GM18873 (cell line): ENCODE results near the gene ZNF488.

Experiments used
- ATAC-seq: cut with Tn5 transposase; IDR thresholded peaks from one replicate; pipeline ENCODE4 v1.9.1; 2021; ENCODE audit warnings: mild to moderate bottlenecking, moderate library complexity, moderate number of reproducible peaks; ENCODE audit not compliant: unreplicated experiment, low FRiP score

Gene ZNF488

GRCh38 chr10:47410271-47410670 is 26.2 kb upstream of the ZNF488 start:
- no peak for ATAC-seq

- no peak for ATAC-seq
Measured at GRCh38 chr10:47409866-47410256, 25.8 kb upstream of the ZNF488 start.

DNA sequence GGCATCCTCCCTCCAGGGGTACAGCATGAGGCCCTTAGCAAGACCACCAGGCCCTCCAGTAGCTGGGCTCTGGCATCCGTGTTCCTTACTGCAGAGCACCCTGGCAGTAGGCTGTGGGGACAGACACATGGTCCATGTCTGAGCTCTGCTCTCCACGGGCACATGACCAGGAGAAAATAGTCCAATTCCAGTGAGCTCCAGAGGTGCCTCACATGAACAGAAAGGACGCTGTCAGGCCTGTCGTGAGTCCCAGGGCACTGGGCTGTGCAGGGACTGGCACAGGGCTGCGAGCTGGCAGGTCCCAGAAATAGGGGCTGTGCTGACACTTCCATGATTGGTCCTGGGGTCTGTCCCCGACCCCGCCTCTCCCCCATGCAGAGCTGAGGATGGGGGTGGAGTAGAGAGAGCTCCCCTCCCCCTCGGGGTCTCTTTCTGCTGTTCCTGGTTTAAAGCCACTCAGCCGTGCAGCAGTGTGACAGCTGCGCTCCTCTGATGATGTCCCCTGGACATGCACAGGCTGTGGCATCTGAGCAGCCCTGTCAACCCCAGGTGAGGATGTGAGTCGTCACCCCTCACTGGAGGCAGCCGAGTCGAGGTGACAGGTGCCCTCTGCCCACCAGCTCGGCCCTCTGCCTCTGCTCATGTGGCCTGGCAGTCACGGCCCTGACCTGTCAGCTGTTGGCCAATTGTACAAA is 25.2 kb upstream of the ZNF488 start:
- ATAC-seq = no peak

DNA sequence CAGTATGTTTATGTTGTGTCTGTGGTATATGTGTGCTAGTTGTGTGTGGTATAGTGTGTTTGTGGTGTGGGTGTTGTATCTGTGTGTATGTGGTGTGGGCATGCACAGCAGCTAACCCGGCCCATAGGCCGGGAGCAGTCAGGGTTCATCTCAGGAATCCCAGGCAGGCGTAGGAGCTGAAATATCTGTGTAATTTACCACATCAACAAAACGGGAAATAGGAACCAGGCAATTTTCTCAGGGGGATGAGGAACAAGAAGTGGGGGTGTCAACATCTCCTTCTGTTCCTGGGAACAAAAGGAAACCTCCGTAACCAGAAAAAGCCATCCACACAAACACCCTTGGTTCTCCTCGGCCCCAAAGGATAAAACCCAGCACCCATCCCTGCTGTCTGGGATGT is 24.5 kb upstream of the ZNF488 start:
- ATAC-seq = no peak

DNA sequence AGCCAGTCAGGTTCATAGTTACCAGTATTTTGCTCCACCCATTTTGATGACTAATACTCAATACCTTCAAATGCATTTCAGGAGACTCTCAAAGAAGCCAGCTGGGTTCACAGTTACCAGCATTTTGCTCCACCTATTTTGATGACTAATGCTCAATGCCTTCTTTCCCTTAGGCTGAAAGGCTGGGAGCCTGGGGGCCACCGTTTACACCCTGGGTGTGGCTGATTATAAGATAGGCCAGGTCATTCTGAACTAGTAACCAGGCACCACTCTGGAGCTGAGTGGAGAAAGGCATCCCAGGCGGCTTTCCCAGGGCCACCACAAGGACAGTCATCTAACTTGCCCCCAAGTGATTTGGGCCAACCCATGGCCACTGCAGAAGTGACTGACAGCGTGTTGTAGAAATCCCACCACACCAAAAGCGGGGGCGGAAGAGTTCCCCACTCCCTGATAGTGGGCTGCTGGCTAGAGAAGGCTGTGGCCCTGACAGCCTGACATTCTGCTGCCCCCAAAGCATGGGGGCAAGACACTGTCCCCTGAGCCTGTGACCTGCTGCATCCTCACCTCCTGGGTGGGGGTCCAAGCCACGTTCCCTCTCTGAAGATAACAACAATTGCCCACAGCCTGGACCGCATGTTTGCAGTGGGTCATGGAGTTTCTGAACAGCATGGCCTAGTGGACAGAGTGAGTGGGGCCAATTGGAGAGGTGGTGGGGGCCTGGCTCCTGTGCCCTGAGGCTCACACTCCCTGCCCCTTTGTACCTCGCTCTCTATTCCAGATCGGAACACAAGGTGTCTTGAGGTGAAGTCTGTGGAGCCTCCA is 23.0 kb upstream of the ZNF488 start:
- no peak for ATAC-seq

- ATAC-seq = no peak
Measured at GRCh38 chr10:47406548-47406869, 22.4 kb upstream of the ZNF488 start.

- ATAC-seq = no peak
Measured at GRCh38 chr10:47405857-47406547, 21.9 kb upstream of the ZNF488 start.

DNA sequence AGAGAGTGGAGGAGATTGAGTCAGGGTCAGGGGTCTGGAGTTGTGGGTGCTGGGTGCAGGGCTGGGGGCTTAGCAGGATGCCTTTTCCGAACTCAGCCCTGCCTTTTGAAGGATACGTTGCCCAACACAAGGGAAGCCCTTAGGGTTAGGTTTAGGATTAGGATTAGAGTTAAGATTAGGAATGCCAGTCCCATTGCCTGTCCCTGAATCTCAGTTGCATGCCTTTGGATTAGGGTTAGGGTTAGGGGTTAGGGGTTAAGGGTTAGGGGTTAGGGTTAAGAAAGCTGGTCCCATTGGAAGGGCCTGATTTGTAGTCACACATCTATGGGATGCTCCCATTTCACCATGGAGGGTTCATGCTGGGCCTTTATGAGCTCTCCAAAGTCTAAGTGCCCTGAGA is 20.8 kb upstream of the ZNF488 start:
- ATAC-seq = no peak

DNA sequence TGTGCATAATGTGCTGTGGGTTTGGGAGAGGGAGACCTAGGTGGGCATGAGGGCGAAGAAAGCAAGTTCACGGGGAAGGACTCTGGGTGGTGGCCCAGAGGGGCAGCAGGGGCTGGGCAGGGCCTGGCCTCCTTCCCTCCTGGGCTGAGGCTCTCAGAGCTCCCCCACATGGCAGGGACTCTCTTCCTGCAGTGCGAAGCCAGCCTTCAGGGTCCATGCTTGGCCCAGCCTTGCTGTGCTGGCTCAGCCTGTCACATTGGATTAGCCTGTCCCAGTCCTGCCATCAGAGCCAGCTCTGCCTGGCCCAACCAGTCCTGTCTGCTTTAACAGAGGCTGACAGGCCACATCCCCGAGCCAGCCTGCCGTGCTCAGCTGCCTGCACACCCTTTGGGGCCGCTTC is 20.4 kb upstream of the ZNF488 start:
- ATAC-seq = no peak

GRCh38 chr10:47403446-47404318 is 19.6 kb upstream of the ZNF488 start:
- ATAC-seq = no peak

DNA sequence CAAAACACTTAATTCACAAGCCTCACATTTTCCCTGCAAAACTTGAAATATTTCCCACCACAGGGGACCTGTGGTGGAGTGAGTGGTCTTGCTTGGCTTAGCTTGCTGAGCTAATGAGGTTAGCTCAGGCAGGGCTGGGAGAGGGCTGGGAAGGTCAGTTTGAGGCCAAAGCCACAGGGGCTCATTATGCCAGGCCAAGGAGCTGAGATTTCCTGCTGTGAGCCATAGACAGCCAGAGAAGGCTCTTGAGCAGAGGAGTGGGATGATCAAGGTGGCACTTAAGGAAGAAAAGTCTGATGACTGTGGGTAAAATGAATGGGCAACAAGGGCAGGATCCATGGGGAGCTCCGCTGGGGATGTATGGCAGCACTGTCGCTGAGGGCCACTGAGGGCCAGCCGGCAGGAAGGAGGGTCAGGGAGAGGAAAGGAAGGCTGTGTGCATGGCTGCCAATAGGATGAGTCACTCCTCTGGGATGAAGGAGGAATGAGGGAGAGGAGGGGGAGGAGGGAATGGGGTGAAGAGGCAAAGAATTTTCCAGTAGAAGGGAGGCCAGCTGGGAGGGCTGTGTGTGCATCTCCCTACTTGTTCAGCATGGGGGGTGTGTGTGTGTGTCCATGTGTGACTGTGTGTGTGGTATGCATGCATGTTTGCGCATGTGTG is 18.7 kb upstream of the ZNF488 start:
- no peak for ATAC-seq

- ATAC-seq = no peak
Measured at GRCh38 chr10:47401874-47402640, 18.0 kb upstream of the ZNF488 start.

- ATAC-seq = no peak
Measured at GRCh38 chr10:47401210-47401609, 17.1 kb upstream of the ZNF488 start.

DNA sequence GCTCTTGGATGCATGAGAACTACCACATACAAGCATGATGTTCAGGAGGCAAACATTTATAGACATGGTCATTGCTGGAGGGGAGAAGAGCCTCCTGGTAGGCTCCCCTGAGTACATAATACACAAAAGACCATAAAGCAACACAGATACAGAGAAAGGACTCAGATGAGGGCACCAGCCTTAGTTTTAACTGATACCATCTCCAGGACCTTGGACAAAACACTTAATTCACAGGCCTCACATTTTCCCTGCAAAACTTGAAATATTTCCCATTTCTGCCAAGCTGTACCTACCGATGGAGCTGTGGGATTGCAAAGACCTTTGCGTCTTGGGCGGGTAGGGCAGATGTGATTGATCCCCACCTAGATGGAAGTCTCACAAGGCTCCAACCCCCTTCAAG is 16.7 kb upstream of the ZNF488 start:
- ATAC-seq = no peak

DNA sequence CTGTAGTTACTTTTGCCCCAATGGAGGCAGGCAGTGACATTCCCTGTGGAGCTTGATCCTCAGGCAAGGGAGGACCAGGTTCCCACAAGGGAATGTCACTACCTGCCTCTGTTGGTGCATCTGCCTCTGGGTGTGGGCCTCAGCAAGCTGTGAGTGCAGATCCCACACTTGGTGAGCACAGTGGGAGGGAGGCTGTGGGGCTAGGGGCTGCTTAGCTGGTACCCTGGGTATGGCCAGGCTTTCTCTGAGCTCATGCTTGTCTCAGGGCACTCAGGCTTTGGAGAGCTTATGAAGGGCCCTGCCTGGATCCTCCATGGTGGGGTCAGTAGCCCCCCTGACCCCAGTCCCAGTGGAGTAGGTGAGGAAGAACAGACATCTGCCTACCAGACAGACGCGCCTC is 16.2 kb upstream of the ZNF488 start:
- no peak for ATAC-seq

GRCh38 chr10:47397256-47397655 is 13.2 kb upstream of the ZNF488 start:
- ATAC-seq = no peak

DNA sequence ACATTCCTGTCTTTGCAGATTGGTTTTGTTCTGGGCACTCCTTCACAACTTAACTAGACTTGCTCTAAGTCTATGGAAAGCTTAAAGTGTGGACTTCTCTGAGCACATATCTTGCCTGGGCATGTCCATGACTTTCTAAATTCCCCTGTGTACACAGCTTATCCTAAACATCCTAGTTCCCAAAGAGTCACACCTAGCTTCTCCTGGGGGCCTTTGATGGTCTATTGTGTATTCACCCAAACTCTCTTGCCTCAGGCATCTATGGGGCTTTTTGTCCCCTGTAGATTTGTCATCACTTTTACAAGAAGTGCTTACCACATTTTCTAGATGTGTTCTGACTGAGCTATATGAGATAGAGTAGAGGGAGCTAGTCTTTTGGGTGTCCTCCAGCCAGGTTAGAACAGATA is 12.2 kb upstream of the ZNF488 start:
- ATAC-seq = no peak

- ATAC-seq = no peak
Measured at GRCh38 chr10:47389619-47390018, 5.5 kb upstream of the ZNF488 start.

DNA sequence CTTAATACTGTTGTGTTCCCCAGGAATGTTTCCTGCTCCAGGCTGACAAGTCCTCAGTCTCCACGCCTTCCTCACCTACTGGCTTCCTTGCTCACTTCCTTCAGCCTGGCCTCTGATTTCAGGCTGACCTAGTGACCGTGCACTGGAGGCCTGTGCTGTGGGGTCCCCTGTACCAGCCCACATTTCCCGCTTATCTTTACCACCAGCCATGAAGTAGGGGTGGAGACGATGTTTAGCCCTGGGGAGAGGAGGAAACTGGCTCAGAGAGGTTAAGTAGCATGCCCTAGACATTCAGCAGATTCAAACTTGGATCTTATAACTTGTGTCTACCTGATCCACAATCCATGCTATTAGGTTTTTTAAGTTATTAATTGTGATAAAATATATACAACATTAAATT is 4.8 kb upstream of the ZNF488 start:
- no peak for ATAC-seq
